Stromal cell of bone marrow (primary cell): ENCODE data around the gene C1QTNF3.
"Not testable (repeated sequence)": the region's sequence is repeated elsewhere in the genome, so short reads cannot be mapped to it uniquely, and the experiment has no call there.

ENCODE experiments used
- DNase-seq: peaks from one replicate; pipeline ENCODE4 v3.0.0-alpha.2; 2012; ENCODE audit warnings: low read depth

The C1QTNF3 gene

GRCh38 chr5:34043099-34043876, at the start of gene C1QTNF3:
TSS of gene C1QTNF3 (minus strand) at chr5:34043213. CDS start at chr5:34043125, 88 bp downstream.
- no peak for DNase-seq

DNA sequence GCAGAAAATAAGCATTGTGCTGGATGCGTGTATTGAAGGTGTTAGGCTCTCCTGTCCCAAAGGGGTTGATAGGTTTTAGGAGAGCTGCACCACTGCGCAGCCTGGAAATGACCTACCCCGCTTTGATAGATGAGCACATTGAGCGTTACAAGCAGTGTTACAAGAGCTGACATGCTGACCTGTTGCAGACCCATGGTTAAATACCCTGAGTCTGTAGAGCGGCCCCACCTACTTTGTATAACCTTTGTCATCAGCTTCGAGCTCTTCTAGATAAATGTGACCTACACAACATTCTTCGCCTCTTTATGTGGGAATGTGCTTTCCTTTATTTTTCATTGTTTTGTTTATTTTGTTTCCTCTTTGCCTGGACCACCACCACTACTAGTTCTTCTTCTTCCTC, 48.0 kb upstream of the C1QTNF3 start:
- DNase-seq = not testable (repeated sequence)

DNA sequence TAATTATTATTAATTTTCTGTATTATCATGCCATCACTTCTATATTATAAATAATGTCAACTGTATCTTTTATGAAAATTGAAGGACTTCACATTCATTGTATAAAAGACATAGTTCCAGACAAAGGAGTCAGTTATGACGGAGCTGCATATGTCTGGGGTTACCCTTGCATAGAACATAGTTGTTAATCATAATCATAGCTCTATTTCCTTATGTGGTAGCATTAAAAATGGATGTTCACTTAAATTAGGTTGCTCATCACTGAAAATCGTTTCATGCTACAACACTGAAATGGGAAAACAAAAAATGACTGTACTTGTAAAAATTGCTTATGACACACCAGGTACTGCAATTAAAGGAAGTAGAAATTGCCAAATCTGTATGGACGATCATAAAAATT, 46.8 kb upstream of the C1QTNF3 start:
- DNase-seq = not testable (repeated sequence)

DNA sequence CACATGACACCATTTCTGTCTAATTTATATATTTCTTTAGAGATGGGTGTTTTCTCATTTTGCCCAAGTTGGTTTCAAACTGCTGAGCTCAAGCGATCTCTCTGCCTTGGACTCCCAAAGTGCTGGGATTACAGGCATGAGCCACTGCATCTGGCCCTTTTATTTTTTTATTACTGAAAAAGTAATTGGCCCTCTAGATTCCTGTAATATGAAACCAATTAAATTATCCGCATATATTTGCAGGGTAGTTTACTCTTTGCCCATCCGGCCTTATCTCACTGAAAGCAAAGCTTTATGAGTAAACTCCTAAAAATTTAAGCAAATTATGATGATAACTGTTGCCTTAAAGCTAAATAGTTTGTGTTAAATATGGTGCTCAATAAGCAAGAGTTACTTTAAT, 44.7 kb upstream of the C1QTNF3 start:
- not testable (repeated sequence) for DNase-seq

GRCh38 chr5:34083898-34084297, 40.9 kb upstream of the C1QTNF3 start:
- not testable (repeated sequence) for DNase-seq

DNA sequence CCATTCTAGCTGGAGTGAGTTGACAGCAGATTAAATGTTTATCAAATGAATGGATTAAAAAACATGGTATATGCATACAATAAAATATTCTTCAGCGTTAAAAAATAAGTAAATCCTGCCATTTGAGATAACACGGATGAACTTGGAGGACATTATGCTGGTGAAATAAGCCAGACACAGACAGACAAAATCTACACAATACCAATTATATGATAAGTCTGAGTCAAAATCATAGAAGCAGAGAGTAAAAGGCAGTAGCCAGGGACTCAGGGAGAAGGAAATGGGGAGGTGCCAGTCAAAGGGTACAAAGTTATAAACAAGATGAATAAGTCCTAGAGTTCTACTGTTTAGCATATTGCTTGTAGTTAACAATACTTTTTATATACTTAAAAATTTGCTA, 36.5 kb upstream of the C1QTNF3 start:
- DNase-seq = not testable (repeated sequence)

GRCh38 chr5:34077636-34078035, 34.6 kb upstream of the C1QTNF3 start:
- DNase-seq = not testable (repeated sequence)

DNA sequence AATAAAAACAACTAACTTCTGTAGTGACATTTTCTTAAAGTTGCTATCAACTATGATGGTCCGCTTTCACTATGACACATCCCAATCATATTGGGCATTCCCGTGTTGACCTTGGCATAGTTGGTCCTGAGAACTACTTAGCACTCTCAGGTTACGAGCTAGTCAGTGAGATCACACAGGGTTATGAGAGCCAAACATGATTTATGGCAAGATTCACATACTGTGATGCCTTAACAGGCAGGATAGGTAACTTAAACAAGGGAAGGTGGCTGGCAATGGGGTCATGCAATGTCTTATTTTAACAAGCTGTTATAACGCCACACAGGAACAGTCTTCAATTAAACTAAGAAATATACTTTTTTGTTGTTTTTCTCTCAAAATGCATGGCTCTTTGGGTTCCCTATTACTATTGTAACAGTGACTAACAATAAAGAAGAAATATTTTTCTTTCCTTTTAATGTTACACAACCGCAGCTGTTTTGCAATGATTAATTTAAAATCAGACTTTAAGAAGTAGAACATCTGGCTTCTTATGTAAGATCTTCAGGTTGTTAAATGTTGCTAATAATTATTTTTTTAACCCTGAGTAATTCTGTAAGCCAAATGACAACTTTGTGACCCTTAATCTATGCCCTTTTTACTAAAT, 33.8 kb upstream of the C1QTNF3 start:
- peak; percentile 33 for DNase-seq

DNA sequence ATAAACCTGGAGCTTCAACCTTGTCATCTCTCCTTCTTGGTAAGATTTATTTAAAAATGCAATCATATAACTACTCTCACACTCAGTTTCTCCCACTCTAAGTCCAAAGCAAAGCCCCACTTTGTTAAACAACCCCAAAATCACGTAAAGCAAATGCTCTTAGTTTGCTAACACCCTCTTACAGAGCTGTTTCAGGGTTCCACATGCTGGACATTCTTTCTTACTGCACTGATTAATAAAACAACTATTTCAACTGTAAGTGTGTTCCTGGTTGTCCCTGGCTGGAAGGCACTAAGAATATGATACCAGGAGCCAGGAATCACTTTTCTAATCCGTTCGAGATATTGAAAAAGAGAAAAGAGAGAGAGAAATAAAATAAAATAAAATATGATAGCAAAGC, 31.5 kb upstream of the C1QTNF3 start:
- not testable (repeated sequence) for DNase-seq

DNA sequence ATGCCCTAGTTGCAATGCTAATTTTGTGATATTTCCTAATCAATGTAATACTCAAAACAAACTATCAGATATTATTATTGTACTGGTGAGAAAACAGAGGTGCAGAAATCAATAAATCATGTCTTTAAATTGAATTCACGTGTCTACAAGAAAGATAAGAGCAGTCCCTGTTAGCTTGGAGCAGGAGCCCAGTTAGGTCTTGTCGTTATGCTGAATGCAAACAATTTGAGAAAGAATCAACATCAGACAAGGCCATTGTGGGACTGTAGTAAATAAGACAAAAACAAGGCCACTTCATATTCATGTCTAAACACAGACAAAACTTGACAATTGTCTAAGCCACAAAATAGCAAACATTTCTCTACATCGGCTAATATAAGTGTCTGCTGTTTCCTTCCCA, 31.1 kb upstream of the C1QTNF3 start:
- not testable (repeated sequence) for DNase-seq

- not testable (repeated sequence) for DNase-seq
Measured at GRCh38 chr5:34070626-34071025, 27.6 kb upstream of the C1QTNF3 start.

GRCh38 chr5:34064656-34065055, 21.6 kb upstream of the C1QTNF3 start:
- no peak for DNase-seq

DNA sequence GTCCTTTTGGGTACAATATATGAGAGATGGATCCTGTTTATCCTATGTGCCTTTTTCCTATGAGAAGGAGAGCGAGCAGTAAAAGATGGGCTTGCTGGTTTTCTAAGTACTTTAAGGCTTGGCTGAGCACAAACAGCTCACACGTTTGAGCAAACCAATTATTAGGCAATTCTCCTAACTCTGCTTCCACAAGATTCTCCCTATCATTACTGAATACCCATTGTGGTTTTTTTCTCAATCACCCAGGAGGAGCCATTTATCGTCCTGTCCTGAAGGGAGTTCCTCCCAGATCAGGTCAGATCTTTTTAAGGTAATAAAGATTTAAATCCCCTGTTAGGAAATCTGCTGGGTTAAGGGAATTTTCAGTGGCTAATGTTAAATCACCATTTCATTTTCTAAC, 19.4 kb upstream of the C1QTNF3 start:
- no peak for DNase-seq

DNA sequence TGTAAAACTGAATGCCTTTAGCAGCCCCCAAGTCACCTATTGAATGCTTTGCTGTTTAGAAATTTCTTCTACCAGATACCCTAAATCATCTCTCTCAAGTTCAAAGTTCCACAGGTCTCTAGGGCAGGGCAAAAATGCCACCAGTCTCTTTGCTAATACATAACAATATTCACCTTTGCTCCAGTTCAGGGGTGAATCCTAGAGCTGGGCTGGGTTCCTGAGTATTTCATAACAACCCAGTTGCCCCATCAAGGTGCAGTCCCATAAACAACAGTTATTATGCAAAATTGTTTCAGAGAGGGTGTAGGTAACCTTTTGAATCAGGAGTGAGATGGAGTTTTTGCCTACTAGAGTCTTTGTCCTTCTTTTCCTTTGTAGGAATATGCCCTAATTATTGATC, 19.0 kb upstream of the C1QTNF3 start:
- no peak for DNase-seq

DNA sequence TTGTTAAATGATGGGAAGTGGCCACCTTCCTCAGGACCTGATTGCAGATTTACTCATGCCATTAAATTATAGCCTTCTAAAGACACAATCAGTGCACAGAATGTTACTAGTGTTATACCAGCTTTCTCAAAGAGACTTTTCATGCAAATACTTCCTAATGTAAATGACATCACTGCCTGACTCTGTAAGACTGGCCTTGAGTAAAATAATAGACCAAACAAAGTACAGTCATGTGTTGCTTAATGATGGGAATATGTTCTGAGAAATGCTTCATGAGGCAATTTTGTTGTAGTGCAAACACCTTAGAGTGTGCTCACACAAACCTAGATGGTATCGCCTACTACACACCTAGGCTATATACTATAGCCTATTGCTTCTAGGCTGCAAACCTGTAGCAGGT, 17.0 kb upstream of the C1QTNF3 start:
- no peak for DNase-seq

- DNase-seq = no peak
Measured at GRCh38 chr5:34058532-34058931, 15.5 kb upstream of the C1QTNF3 start.

DNA sequence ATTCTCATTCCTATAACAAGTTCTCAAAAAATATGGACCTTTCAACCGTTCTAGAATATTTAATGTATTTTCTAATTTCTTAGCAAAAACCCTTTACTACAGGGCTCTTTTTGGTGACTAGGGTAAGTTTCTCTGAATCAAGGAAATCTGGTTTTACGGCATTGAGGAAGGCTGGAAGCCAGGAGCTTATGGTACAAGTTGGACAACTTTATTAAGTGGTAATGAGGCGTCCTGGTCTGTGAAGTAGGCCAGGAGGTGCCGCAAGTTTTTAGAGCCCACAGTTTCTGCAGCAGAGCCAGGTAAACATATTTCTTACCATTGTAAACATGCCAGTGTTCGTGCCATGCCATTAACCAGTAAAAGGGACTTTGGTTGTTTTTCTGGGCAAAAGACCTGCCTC, 14.6 kb upstream of the C1QTNF3 start:
- no peak for DNase-seq

GRCh38 chr5:34057118-34057517, 14.1 kb upstream of the C1QTNF3 start:
- DNase-seq = no peak

DNA sequence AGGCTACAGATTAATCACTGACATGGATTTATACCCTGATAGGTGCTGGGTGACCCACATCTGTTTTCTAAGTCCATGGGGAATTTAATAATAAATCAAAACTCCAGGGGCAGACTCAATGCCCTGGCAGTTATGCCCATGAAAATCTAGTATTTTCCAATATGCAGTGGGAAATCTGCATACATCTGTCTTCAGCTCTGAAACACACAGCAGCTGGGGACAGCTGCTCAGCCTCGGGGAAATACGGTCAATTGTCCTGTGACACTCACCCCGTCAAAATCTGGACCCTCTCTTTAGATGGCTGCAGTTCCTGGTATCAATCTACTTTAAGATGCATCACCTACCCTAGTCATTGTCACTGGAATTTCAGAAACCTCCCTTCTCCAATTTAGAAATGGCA, 12.7 kb upstream of the C1QTNF3 start:
- DNase-seq = no peak

DNA sequence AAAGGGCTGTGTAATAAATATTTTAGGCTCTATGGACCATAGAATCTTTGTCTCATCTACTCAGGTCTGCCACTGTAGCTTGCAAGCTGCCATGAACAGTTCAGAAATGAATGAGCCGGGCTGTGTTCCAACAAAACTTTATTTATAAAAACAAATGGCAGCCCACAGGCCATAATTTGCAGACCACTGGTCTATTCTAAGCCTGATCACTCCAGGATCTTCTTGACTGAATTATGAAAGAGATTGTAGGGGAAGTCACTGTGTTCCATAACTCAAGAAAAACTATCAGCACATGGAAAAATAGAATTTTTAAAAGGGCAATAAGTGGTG, 11.4 kb upstream of the C1QTNF3 start:
- no peak for DNase-seq

- DNase-seq = no peak
Measured at GRCh38 chr5:34053571-34054399, 10.8 kb upstream of the C1QTNF3 start.

DNA sequence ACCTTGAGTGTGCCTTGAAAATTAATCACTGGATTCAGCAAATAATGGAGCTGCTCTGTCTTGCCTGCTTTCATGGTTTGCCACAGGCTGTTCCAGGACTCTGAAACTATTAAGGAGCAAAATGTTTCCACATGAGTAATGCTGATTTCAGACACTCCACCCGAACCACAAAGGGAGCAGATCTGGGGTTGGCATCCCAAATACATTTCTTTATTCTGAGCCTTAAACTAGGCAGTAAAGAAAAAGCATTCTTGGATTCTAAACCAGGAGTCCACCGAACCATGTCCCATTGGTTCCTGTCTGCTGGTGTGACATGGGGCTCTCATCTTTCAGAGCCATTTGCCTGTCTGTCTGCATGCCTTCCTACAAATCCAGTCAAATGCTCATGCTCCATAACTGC, 10.1 kb upstream of the C1QTNF3 start:
- peak; percentile 90 for DNase-seq
